ENCODE data around the gene KCNH3. TPM values are rescaled to one million over a fixed set of nuclear protein-coding genes. Genes with fewer than 3 reads are reported as not detected.

Gene KCNH3
- total RNA-seq, 2 donors from 2014 or later: 1.3 to 1.6 TPM

DNA sequence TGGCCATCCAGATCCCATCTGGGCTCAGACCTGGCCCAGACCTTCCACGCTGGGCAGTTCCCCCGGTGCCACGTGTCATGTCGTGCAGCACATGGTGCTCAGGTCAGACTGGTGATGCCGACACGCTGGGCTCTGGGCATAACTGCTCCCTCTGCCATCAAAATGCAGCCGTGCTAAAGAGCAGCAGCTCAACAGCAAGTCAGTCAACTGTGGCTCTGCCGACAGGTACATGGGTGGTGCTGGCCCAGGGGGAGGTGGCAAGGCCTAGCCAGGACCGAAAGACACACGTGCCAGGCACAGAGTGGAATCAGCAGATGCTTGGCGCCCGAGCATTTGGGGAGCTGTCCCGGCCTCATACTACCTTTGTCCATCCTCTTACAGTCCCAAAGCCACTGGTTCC lies 27.5 kb downstream of the KCNH3 start:
- Histone ChIP-seq H3K27me3 (no peaks in the 10 kb centered on the region), H3K4me1 (peaks cover 25% of the 10 kb centered on the region), H3K4me3 (no peak overlapping the region), H3K9me3 (no peaks in the 10 kb centered on the region), H3K27ac (no peak overlapping the region), H3K36me3 (replicated peaks in 1 of 2; ENCODE audit: insufficient read depth in 1 of 2, low read depth in 2 of 2) (peaks cover 8 to 20% of the 10 kb centered on the region in 2 donors)
- no peak for TF ChIP-seq POLR2A (IDR thresholded peaks at IDR 0.05)
- TF ChIP-seq, protein P1, sequence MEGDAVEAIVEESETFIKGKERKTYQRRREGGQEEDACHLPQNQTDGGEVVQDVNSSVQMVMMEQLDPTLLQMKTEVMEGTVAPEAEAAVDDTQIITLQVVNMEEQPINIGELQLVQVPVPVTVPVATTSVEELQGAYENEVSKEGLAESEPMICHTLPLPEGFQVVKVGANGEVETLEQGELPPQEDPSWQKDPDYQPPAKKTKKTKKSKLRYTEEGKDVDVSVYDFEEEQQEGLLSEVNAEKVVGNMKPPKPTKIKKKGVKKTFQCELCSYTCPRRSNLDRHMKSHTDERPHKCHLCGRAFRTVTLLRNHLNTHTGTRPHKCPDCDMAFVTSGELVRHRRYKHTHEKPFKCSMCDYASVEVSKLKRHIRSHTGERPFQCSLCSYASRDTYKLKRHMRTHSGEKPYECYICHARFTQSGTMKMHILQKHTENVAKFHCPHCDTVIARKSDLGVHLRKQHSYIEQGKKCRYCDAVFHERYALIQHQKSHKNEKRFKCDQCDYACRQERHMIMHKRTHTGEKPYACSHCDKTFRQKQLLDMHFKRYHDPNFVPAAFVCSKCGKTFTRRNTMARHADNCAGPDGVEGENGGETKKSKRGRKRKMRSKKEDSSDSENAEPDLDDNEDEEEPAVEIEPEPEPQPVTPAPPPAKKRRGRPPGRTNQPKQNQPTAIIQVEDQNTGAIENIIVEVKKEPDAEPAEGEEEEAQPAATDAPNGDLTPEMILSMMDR (IDR thresholded peaks at IDR 0.05): no peak
- intact Hi-C loops (cut with DNase I): no loop called here
- ATAC-seq: no peak
- 88 to 94% methylated on average over 6 to 13 of the region's 13 CpGs for WGBS, 2 donors
- no peak for DNase-seq

DNA sequence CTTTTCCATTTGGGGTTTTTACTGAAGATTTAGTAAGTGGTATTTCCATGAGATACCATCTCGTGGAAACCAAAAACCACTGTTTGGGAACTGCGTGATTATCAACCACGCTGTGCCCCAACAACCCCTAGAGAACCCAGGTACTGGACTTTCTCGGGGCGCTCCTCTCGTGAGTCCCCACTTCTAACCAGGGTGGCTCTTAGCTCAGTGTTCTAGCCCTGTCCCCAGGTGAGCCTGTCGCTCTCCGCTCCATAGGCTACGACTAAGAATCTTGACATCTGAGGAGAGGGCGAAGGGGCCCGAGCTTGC lies 28.4 kb downstream of the KCNH3 start:
- Histone ChIP-seq H3K27me3 (no peaks in the 10 kb centered on the region), H3K27ac (peak overlapping the region in 3 of 4 donors; percentile 70 to 86 (median 86)), H3K4me3 (peak overlapping the region; percentile 46 to 94), H3K4me1 (peaks cover 25% of the 10 kb centered on the region), H3K9me3 (no peaks in the 10 kb centered on the region), H3K36me3 (replicated peaks in 1 of 2; ENCODE audit: insufficient read depth in 1 of 2, low read depth in 2 of 2) (peaks cover 7 to 13% of the 10 kb centered on the region in 2 donors)
- intact Hi-C loops (cut with DNase I): no loop called here
- no peak for TF ChIP-seq POLR2A (IDR thresholded peaks at IDR 0.05)
- TF ChIP-seq, protein P1 (IDR thresholded peaks at IDR 0.05): no peak
- ATAC-seq (peak; percentile 7), DNase-seq (no peak)
- WGBS, 2 donors: 4% methylated on average over 10 to 11 of the region's 11 CpGs

DNA sequence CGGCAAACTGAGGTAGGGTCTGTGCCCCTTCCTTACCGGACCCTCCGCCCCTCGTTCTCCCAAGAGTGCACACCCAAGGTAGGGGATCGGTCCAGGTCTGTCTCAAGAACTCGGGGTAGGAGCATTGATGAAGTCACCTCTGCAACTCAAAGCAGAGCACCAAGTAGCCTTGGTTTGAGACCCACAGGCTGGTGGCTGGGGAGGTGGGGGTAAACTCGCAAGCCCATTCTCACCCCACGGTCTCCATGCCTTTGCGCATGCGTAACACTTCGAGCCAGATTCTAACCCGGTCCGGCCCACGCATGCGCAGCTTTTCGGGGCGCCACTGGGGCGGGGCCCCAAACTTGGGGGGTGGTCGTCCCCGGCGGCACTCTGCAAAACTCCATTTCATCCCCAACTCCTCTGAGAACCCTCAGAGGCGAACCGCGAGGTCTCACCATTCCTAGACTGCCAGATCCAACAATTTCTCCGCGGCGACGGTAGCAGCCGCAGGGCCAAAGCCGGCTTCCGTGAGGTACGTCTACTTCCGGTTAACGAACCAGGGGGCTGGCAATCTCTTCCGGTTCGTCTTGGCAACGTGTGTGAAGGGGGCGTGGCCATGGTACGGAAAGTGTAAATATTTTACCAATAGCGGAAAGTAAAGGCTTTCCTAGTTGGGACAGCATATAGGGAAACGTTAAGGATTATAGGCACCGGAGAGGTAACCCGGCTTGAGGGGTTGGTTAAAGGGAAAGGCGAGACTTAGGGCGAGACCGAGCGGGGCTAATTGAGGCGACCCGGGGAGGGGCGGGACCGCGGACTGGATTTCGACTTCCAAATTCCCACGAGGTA lies 29.0 kb downstream of the KCNH3 start, which contains the start of gene MCRS1:
Gene MCRS1 (minus strand): TSS at position 532 of the 831 bp plus-strand sequence. CDS start 1,411 bp downstream, outside the sequence.
- Histone ChIP-seq H3K4me1 (peaks cover 25% of the 10 kb centered on the region), H3K4me3 (peak within 1 kb of the TSS; percentile 46 to 94), H3K27ac (peak within 1 kb of the TSS; percentile 53 to 86 (median 78)), H3K27me3 (no peaks in the 10 kb centered on the region), H3K36me3 (replicated peaks in 1 of 2; ENCODE audit: insufficient read depth in 1 of 2, low read depth in 2 of 2) (peaks cover under 1 to 9% of the 10 kb centered on the region in 2 donors), H3K9me3 (no peaks in the 10 kb centered on the region)
- intact Hi-C loops (cut with DNase I): no loop called here
- TF ChIP-seq, protein P1 (IDR thresholded peaks at IDR 0.05): no peak
- peak; percentile 30 to 82 (median 79) for TF ChIP-seq POLR2A (IDR thresholded peaks at IDR 0.05)
- peak; percentile 94 for ATAC-seq
- DNase-seq: peak; percentile 90 to 93 (median 93)
- WGBS, 2 donors: 0% methylated on average over 34 to 54 of the region's 54 CpGs

DNA sequence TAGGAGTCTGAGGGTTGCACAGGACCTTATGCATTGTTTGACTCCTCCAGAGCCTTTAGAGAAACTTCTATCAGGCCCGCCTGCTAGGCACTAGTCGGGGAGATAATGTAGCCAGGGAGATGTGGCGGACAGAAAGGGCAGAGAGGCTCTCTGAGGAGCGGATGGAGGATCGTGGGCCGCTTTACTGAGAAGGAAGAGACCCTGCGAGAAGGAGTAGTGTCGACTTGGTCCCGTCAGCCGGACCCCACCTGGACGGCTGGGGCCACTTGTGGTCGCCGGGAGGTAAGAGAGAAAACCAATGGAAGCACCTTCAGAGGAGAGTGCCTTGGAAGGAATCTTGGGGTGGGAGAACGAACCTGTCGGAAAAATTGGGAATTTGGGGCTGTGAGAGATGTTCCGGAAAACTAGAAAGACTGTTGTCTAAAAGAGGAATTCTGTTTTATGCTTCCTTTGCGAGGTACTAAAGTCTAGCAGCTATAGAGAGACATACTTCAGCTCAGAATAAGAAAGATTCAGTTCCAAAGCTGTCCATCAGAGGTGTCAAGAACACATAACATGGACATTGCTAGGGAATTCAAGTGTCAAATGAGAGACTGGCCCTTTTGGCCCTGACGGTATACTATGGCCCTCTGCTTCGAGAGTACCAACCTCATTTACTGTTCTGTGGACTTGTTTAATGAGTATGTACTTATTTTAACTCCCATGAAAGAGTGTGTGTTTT lies 29.8 kb downstream of the KCNH3 start:
- 2% methylated on average over 19 of the region's 19 CpGs for WGBS, 2 donors
- DNase-seq (no peak), ATAC-seq (no peak)

More for the DNA sequence above, 29.8 kb downstream of the KCNH3 start:
- H3K4me1 ChIP-seq: peaks cover 25% of the 10 kb centered on the region
- H3K27me3 ChIP-seq: no peaks in the 10 kb centered on the region
- no peaks in the 10 kb centered on the region for H3K9me3 ChIP-seq
- H3K27ac ChIP-seq: peak overlapping the region in 3 of 4 donors; percentile 70 to 86 (median 86)
- peak overlapping the region; percentile 46 to 94 for H3K4me3 ChIP-seq
- TF ChIP-seq, protein P1 (IDR thresholded peaks at IDR 0.05): no peak
- TF ChIP-seq POLR2A (IDR thresholded peaks at IDR 0.05): no peak
- peaks cover 0 to 2% of the 10 kb centered on the region in 2 donors for H3K36me3 ChIP-seq (replicated peaks in 1 of 2; ENCODE audit: insufficient read depth in 1 of 2, low read depth in 2 of 2)
- intact Hi-C loops (cut with DNase I): no loop called here
